ENCODE data around the gene KIAA0319L.

DNA sequence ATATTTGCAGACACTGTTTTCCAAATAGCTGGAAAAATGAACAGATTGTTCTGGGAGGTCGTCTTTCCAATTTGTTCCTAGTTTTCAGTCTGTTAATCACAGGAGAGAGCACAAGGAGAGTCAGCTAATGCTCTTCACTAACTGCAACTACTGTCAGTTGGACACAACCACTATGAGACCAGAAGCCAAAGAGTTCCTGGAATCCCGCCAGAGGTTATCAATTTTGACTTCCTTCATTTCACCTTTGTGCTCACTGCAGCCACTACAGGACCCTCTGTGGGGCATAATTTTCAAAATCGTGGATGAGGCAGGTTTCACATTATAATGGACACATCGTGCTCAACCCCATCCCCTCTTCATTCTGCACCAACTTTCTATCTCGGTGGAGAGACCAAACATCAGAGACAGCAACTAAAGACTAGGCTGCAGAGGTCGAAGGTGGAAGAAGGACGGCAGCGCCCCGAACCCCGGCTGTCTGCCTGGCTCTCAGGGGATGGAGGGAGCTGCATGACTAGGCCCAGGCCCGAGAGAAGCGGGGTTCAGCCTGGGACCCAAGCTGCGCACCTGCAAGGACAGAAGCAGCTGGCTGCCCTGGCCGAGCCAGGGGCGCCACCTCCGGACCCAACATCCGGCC is 602 bp downstream of the KIAA0319L start:
- TF ChIP-seq EZH2 (IDR thresholded peaks at IDR 0.05; ENCODE audit: borderline replicate concordance, low read depth, low read length, severe bottlenecking): no peak
- TF ChIP-seq, protein P1, sequence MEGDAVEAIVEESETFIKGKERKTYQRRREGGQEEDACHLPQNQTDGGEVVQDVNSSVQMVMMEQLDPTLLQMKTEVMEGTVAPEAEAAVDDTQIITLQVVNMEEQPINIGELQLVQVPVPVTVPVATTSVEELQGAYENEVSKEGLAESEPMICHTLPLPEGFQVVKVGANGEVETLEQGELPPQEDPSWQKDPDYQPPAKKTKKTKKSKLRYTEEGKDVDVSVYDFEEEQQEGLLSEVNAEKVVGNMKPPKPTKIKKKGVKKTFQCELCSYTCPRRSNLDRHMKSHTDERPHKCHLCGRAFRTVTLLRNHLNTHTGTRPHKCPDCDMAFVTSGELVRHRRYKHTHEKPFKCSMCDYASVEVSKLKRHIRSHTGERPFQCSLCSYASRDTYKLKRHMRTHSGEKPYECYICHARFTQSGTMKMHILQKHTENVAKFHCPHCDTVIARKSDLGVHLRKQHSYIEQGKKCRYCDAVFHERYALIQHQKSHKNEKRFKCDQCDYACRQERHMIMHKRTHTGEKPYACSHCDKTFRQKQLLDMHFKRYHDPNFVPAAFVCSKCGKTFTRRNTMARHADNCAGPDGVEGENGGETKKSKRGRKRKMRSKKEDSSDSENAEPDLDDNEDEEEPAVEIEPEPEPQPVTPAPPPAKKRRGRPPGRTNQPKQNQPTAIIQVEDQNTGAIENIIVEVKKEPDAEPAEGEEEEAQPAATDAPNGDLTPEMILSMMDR (IDR thresholded peaks at IDR 0.05; ENCODE audit: borderline replicate concordance, extremely low read depth, low read length, poor library complexity, severe bottlenecking): no peak
